Measurements from ENCODE around the gene SAC3D1.

SAC3D1 gene

DNA sequence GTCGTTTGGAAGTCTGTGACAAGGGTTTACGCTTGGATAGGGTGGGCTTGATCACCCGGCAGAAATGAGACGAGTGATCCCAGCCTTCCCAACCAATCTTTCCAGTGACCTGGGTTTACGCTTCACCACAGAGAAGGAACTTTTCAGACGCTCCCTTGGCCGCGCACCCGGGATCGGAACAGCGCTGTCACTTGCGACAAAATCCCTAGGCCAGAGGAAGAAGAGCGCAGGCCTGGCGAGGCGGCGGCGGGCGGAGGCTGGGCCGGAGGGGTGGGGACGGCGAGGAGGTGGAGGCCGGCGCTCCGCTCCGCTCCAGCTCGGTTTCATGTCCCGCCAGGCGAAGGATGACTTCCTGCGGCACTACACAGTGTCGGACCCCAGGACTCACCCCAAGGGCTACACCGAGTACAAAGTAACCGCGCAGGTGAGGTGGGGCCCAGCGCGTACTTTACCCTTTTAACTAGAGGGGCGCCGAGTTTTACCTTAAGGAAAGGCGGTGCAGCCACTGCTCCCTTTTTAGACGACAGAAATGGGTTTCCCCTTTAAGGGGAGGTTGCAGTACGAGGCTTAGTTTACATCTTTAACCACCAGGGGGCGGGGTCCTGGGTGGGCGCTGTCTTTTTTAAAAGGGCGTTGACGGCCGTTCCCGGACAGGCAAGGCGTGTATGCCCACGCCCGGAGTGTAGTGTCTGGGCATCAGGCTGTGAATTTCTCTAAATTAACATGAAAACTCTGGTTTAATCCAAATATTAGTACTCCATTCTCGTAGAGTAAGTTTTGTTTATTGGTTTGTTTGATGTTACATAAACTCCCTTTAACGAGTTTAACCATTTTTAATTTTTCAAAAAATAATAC is 13.6 kb upstream of the SAC3D1 start, which contains the start of gene SNX15:
SNX15 (plus strand) TSS at position 227 of the 855 bp plus-strand sequence; CDS start at position 326, 99 bp downstream.
- peak; percentile 85 for DNase-seq

DNA sequence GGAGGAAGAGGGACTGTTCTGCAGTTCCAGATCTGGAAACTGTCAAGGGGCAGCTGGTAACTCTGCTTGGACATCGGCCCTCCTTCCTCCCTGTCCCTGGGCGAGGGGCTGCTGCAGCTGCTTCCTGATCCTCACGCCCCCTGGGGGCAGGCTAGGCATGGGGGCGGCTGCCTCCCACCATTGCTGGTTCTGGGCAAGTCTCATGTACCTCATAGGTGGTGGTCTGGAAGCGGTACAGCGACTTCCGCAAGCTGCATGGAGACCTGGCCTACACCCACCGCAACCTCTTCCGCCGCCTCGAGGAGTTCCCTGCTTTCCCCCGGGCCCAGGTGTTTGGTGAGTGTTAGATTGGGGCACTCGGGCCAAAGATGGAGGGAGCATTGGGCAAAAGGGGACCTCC is 8.8 kb upstream of the SAC3D1 start:
- no peak for DNase-seq

DNA sequence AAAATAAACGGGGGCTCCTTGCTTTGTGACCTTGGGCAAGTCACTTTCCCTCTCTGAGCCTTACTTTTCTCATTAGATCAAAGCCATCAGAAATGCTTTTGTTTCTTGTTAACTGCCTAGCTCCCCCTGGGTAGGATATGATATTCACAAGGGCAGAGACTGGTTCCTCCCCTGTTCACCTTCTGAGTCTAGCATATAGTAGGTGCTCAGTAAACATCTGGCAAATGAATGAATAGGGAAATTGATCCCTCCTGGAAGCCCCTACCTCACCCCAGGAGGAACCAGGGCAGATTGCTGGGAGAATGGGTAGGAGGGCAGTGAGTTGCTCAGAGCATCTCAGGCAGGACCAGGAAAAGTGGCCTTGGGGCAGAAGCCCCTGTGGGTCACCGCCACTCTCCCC is 6.6 kb upstream of the SAC3D1 start:
- DNase-seq, result no peak

DNA sequence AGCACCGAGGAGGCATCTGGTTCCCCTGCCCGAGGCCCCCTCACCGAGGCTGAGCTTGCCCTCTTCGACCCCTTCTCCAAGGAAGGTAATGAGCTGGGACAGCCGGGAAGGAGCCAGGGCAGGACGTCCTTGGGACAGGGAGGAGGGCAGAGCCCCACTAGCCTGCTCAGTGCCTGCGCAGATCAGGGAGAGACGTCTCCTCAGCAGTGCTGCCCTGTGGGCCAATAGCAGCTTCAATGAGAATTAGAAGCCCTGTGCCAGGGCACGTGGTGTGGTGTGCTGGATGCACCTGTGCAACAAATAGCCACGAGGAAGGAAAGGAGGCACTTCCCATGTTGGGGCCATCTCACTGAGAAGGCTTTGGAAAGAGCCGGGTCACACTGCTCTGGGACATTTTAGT is 5.4 kb upstream of the SAC3D1 start:
- no peak for DNase-seq

DNA sequence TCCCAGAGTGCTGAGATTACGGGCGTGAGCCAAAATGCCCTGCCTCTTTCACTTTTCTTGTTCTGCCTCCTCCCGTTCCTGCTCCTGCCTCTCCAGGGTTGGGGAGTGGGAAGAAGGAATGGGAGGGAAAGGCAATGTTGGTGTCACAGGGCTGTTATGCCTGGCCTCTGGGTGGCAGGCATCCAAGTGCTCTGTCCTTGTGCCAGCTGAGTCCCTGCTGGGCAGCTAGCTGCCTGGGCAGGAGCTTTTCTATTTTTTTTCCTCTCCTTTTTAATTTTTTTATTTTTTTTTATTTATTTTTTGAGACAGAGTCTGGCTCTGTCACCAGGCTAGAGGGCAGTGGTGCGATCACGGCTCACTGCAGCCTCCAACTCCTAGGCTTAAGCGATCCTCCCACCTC is 4.1 kb upstream of the SAC3D1 start:
- DNase-seq, result no peak

DNA sequence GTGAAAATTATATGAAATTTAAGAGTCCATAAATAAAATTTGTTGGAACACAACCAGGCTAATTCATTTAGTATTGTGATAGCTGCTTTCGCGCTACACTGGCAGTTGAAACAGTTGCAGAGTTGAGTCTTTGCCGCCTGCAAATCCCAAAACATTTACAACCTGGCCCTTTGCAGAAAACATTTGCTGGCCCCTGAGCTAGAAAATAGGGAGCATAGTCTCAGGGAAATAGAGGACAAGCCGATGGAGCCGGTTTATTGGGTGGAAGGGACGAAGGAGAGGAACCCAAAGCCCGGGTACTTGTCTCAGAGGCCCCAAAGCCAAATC is 527 bp upstream of the SAC3D1 start:
- no peak for DNase-seq

DNA sequence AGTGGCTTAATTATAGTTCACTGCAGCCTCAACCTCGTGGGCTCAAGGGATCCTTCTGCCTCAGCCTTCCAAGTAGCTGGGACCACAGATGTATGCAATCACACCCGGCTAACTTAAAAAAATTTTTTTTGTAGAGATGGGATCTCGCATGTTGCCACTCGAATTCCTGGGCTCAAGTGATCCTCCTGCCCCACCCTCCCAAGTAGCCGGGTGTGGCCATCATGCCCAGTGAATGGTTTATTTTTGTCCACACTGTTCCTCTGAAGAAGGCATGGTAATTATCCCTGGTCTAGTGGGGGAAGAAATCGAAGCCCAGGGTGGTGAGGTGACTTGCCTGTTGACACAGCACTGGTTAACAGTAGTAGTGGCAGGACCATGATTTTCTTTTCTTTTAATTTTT is 1.9 kb downstream of the SAC3D1 start:
- no peak for DNase-seq

DNA sequence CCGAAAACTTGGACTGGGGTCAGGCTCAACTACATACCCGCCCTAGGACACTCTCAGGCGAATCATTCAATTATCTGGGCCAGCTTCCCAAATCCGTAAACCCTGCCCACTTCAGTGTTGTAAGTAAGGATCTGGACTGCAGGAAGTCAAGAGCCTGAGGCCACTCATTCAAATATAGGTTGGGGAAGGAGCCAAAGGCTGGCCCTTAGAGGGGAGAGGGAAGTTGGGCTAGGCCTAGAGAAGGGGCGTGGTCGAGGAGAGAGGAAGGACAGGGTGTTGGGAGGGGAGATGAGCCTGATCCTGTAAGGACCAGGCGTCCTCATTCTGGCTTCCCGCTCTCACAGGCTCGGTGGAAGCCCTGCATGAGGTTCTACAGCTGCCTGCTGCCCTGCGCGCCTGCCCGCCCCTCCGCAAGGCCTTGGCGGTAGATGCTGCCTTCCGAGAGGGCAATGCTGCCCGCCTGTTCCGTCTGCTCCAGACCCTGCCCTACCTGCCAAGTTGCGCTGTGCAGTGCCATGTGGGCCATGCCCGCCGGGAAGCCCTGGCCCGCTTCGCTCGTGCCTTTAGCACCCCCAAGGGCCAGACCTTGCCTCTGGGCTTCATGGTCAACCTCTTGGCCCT is 3.0 kb downstream of the SAC3D1 start:
- DNase-seq, result no peak

DNA sequence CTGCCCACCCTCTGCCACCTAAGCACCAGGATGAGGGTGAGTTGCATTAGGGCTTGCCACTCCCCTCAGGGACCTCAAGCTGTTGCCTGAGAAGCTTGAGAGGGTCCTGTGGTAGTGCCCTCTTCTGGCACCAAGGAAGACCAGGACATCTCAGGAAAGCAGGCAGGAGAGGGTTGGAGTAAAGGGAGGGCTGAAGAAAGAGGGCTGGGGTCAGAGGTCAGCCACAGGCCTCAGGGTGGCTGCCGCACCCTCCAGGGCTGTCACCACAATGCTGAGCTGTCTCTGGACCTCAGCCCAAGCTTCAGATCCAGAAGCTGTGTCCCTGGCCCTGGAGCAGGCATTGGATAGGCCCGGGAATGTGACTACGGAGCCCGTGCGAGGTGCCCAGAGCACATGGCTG is 4.1 kb downstream of the SAC3D1 start:
- no peak for DNase-seq

DNA sequence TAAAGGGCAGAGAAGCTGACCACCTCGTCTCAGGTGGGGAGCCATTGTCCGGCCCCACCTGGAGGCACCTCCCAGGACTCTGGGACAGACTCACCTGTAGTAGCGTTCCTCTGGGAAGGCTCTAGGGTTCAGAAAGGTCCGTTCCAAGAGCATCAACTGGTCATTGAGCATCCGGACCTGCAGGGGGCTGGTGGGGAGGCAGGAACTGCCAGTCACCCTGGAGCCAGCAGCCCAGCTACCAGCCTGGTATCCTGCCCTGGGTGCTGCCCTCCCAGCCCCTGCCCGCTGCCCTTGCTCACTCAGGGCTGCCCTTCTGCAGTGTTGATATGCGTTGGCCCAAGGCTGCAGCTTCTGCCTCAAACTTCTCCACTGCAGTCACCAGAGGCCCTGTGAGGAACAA is 4.7 kb downstream of the SAC3D1 start:
- DNase-seq, result no peak

DNA sequence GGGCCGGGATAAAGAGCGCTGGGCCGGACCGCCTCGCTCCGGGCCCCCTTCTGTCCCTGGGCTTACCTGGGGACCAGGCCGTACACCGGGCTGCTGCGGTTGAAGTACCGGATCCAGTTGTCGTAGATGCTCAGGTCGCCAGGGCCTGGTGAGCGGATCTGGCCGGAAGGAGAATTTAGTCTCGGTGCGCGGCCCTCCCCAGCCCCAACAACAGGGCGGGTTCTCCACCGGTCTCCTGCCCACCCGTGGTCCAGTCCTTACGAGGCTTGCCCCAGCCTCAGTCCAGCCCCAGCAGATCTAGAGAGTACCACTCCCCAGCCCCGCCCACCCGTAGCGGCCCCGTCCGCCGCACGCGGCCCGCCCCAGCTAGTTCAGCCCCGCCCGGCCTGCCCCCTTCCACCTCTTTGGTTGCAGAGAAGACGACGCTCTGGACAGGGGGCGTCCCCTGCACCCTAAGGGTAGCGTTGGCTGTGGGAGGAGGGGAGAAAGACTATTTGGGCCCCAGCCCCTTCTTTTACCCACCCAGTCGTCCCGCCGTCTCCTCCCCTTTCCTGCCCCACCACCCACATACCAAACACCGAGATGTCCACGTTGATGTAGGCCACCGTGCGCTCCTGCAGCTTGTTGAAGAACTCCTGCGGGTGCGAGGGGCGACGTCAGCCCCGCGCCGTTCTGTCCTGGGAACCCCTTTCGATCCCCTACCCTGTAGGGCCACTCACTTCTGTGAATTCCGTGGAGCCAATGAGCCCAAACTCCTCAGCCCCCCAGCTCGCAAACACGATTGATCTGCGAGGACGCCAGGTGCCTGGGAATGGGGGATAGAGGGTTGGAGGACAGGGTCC is 6.8 kb downstream of the SAC3D1 start:
- no peak for DNase-seq

DNA sequence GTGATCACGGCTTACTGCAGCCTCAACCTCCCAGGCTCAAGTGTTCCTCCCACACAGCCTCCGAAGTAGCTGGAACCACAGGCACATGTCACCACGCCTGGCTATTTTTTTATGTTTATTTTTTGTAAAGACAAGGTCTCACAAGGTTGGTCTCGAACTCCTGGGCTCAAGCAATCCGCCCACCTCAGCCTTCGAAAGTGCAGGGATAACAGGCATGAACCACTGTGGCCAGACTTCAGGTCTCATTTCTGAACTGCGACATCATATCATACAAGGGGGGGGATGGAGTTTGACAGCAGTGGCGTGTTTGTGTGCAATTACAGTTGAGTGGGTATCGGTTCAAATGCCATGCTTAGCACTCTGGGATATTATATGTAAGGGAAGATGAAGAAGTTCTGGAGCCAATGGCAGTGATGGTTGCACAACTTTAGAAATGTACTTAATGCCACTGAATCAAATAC is 10.4 kb downstream of the SAC3D1 start:
- DNase-seq, result no peak

DNA sequence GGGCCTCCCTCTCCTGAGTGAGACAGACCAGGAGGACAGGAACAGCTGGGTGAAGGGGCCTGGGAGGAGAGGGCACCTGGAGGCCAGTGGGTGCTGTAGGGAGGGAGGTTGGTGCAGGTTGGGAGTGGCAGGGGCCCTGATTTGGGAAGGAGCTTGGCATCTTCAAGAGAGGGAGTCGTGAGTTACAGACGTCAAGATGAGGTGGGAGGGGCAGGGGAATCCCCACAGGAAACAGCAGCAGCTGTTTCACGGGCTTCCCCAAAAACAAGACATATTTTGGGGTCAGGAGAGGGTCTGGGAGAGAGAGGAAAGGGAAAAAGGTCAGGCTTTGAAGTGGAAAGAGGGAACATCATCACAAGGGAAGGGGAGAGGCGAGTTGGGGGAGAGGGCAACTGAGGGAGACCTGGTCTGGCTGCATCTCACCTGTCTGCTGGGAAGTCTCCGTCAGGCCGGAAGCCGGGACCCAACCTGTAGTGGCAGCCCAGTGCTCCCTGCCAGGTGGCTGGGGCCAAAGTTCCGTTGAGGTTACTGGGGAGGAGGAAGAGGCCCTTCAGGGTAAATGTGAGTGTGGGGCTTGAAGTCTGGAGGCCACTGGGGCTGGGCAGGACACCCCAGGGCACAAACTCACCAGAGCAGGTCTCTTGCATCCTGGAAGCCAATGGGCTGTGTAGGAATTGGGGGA is 13.0 kb downstream of the SAC3D1 start:
- no peak for DNase-seq

DNA sequence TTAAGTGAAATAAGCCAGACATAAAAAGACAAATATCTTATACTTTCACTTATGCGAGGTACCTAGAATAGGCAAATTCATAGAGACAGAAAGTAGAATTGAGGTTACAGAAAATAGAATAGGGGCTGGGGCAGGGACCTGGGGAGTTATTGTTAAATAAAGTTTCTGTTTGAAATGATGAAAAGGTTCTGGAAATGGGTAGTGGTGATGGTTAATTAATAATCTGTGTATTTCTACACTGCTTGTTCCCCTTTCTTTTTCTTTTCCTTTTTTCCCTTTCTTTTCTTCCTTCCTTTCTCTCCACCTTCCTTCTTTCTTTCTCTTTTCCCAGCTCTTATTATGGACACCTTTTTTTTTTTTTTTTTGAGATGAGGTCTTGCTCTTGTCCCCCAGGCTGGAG is 14.5 kb downstream of the SAC3D1 start:
- DNase-seq, result no peak

DNA sequence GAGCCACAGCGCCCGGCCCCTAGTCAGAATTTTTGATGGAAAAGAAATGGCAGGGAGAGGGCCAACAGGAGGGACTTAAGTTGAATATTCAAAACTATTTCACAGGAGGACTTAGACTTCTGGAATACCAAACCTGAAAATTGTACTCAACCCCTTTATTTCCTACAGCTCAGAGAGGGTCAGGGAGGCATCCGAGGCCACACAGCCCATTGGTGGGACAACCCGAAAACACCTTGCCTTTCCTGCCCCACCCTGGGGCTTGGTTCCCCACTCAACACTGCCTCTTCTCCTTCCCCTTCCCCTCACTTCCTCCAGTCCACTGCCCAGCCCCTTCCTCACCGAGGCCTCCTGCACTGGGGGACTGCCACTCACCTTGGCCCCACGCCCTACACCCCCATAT is 16.0 kb downstream of the SAC3D1 start:
- no peak for DNase-seq

DNA sequence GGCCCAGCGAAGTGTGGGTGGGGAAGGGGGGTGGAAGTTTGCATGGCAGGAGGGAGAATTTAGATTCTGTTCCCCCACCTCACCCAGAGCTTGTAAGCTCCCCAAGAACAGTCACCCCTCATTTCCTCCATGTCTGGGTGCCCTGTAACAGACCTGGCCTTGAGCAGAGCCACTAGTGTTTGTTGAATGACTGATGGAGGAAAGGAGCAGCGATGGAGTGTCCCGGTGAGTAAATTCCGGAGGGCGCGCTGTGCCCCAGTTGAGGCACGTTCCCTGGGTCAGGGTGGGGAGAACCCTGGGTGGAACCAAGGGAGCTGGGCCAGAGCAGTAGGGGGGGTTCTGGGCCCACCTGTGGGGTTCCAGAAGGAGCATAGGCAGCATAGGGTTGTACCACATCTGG is 16.5 kb downstream of the SAC3D1 start:
- DNase-seq, result no peak

DNA sequence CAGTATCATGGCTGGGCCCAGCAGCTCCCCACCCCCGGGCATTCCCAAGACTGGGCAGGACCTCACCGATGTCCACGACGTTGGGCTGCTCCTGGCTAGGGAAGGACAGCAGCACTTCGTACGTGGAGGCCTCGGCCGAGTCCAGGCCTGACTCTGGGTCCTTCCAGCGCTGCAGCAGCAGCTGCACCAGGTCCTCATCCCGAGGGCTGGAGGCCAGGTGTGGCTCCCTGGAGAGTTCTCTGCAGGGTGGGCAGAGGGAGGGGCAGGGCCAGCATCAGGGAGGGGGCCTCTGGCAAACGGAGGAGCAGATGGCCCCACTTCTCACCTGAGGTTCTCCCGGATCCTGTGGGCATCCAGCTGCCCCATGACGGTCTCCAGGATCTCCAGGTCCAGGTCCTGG is 17.0 kb downstream of the SAC3D1 start:
- DNase-seq, result no peak

DNA sequence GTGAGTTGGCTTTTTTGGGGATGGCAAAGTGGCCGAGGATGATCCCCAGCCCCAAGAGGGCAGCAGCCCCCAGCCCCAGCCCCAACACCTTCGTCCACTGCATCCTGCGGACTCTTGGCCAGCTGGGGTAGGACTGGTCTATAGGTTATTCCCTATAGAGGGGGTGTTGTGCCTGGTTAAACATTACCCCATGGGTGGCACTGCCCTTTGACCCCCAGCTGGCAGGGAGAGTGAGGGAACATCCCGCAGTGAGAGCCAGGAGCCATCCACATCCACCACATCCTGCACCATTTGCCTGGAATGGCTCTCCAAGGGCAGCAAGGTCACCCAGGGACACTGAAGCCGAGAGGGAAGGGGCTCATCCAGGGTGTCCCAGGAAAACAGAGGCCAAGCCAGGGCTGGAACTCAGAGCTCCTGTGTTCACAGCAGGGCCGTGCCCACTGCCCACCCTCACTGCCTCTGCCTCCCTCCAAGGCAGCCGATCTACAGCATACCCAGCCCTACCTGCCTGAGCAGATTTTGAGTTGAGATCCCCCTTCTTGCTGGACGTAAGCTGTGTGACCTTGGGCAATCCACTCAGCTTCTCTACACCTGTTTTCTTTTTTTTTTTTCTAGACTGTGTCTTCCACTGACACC is 17.5 kb downstream of the SAC3D1 start, which contains the start of gene NAALADL1:
NAALADL1 (minus strand) TSS at position 135 of the 636 bp plus-strand sequence; CDS start at position 103, 32 bp downstream.
- DNase-seq, result no peak

DNA sequence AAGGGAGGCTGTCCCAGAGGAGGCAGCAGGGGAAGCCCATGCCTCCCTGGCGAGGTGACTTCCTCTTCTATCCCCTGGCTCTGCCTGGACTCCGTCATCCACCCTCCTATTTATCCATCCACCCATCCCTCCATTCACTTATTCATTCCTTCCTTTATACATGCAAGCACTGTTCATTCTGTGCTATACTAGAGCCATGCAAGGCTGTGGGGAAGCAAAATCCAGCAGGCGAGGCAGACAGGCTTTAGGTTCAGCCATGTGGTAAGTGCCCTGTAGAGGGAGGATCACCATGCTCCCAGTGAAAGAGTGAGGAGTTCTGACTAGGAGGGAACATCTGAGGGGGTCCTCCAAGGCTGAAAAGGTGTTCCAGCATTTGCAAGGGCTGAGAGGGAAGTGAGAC is 18.5 kb downstream of the SAC3D1 start:
- no peak for DNase-seq

DNA sequence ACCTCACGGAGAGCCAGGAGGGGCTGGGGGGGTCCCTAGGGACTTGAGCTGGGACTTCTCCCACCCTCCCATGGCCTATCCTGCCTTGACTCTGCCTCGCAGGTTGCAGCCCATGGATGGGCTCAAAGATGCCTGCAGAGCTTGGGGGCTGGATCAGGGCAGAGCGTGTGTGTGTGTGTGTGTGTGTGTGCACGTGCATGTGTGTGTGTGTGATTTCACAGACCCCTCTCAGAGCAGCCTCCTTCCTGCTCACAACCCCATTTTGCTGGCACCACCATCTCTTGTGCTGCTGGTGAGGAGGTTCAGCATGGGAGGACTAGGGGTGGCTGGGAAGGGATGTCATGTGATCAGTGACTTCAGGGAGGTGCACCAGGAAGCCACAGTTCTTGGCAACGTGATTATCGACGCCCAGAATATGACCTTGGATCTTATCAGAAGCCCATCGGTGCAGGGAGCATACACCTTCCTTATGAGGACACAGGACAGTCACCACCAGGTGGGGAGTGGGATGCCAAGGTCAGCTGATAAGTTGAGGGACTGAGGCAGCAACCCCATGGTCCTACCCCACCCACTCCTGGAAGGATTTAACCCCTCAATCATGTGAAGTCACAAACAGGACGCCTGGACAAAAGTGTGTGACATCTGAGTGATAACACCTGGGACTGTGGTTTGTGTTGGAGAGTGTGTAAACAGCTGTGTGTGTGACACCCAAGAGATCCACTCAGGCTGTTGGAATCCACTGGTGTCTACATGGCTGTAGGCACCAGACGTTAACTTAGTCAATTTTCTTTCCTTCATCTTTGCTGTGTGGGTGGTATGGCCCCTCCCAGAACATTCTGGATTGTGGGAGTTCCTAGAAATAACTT is 19.2 kb downstream of the SAC3D1 start:
- DNase-seq, result no peak

DNA sequence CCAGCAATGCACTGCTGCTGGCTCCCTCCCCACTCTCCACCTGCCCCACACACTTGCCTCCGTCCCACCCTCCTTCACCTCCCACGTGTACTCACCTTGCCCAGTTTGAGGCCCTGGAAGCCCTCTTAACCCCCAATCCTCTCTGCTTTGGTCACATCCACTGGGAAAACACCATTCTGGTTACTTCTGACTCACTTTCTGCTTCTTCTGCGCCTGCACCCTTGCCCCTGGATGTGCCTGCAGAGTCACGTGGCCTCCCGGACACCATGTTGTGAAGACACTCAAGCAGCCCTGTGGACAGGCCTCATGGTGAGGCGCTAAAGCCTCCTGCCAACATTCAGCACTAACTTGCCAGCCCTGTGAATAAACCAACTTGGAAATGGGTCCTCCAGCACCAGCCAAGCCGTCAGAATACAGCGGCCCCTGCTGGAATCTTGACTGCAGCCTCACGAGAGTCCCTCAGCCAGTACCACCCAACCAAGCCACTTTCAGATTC is 20.0 kb downstream of the SAC3D1 start:
- no peak for DNase-seq

All from NK-92 treated with Interleukin-12 subunit alpha and Interleukin-12 subunit beta, amount 100 ng/mL, for 24 hours (cell line).